ENCODE results near the gene NBEAL2. TPM values are rescaled to one million over a fixed set of nuclear protein-coding genes. Genes with fewer than 3 reads are reported as not detected.

NBEAL2 gene
- total and polyA plus RNA-seq, 2 of the 4 experiments (the other 2 are of a cell fraction), result 2.2 to 12.5 TPM

DNA sequence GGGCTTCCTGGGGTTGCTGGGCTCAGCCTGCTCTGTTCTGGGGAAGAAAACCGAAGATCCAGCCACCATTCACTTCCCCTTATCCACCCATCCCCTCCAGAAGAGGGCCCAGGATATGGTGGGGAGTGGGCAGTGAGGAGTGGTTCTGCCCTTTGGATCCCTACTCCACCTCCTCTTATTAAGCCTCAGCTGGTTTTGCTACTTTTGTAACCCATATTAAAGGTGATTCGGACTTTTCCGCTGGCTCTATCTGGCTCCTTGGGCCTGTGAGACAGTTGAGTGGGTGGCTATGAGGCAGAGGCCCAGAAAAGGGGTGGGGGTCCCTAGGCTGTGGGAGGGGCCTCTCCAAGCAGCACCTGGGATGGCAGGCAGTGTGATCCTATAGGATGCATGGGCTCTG lies 33.8 kb downstream of the NBEAL2 start:
- Histone ChIP-seq H3K56ac (ENCODE audit: extremely low read depth, insufficient read depth, low read length) (no peak overlapping the region), H3K4me3 (ENCODE audit: insufficient read depth, low read depth, low read length) (no peak overlapping the region), H3K4me2 (ENCODE audit: low read depth, low read length) (no peak overlapping the region), H2BK120ac (ENCODE audit: low read depth, low read length) (no peak overlapping the region), H3K27ac (ENCODE audit: insufficient read depth, low read length) (no peak overlapping the region), H2BK5ac (ENCODE audit: low read depth, low read length, poor library complexity, severe bottlenecking) (no peak overlapping the region), H3K14ac (replicated peaks; ENCODE audit: low read depth, low read length) (no peak overlapping the region), H4K20me1 (ENCODE audit: insufficient read depth, low read length) (peaks cover 16% of the 10 kb centered on the region), H2AK5ac (ENCODE audit: low read depth, low read length) (no peak overlapping the region), H3K36me3 (ENCODE audit: control insufficient read depth, insufficient read depth, low read length) (peaks cover 15% of the 10 kb centered on the region), H4K8ac (ENCODE audit: low read depth in 2 of 2, low read length in 2 of 2) (no peak overlapping the region), H3K9me1 (ENCODE audit: insufficient read depth, low read length) (peaks cover 34% of the 10 kb centered on the region), H3K23ac (ENCODE audit: low read depth, low read length) (no peak overlapping the region), H2BK15ac (ENCODE audit: low read depth, low read length) (no peak overlapping the region), H3K27me3 (ENCODE audit: control insufficient read depth, insufficient read depth, low read length) (no peaks in the 10 kb centered on the region), H3K4me1 (ENCODE audit: control insufficient read depth, insufficient read depth, low read length) (peaks cover 24% of the 10 kb centered on the region), H3K9me3 (ENCODE audit: control insufficient read depth, insufficient read depth, low read length) (no peaks in the 10 kb centered on the region), H3K9ac (ENCODE audit: low read depth, low read length) (no peak overlapping the region), H3K18ac (ENCODE audit: low read depth, low read length) (no peak overlapping the region), H3K79me1 (ENCODE audit: low read depth in 1 of 2, low read length in 2 of 2) (peaks cover 11 to 42% of the 10 kb centered on the region in 2 experiments), H4K91ac (ENCODE audit: insufficient read depth, low read depth, low read length) (no peak overlapping the region), H2AK9ac (replicated peaks; ENCODE audit: low read depth, low read length, poor library complexity) (no peak overlapping the region), H2AFZ (replicated peaks; ENCODE audit: low read length, poor library complexity) (no peak overlapping the region), H4K5ac (ENCODE audit: low read depth, low read length) (no peak overlapping the region), H2BK20ac (ENCODE audit: low read depth, low read length) (no peak overlapping the region), H3K4ac (ENCODE audit: low read depth, low read length) (no peak overlapping the region)
- TF ChIP-seq MAFK (IDR thresholded peaks at IDR 0.05; ENCODE audit: low read depth, low read length) (no peak), NFE2L2 (IDR thresholded peaks at IDR 0.05; ENCODE audit: low read depth, low read length) (no peak), MXI1 (IDR thresholded peaks at IDR 0.05; ENCODE audit: borderline replicate concordance, low read depth, low read length) (no peak), RAD21 (IDR thresholded peaks at IDR 0.05; ENCODE audit: low read length) (no peak), MAZ (IDR thresholded peaks at IDR 0.05; ENCODE audit: borderline replicate concordance, low read depth, low read length) (no peak), CHD1 (IDR thresholded peaks at IDR 0.05; ENCODE audit: low read depth, low read length) (no peak), CEBPB (IDR thresholded peaks at IDR 0.05; ENCODE audit: low read depth, low read length) (no peak), BHLHE40 (IDR thresholded peaks at IDR 0.05; ENCODE audit: low read depth, low read length) (no peak), SMC3 (IDR thresholded peaks at IDR 0.05; ENCODE audit: low read depth, low read length) (no peak), RCOR1 (IDR thresholded peaks at IDR 0.05; ENCODE audit: insufficient replicate concordance, low read length) (no peak), FOS (IDR thresholded peaks at IDR 0.05; ENCODE audit: low read depth, low read length) (no peak), POLR2A (IDR thresholded peaks at IDR 0.05; ENCODE audit: low read depth, low read length) (no peak)
- TF ChIP-seq, protein P1, sequence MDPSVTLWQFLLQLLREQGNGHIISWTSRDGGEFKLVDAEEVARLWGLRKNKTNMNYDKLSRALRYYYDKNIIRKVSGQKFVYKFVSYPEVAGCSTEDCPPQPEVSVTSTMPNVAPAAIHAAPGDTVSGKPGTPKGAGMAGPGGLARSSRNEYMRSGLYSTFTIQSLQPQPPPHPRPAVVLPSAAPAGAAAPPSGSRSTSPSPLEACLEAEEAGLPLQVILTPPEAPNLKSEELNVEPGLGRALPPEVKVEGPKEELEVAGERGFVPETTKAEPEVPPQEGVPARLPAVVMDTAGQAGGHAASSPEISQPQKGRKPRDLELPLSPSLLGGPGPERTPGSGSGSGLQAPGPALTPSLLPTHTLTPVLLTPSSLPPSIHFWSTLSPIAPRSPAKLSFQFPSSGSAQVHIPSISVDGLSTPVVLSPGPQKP (IDR thresholded peaks at IDR 0.05; ENCODE audit: borderline replicate concordance, low read depth, low read length), result no peak
- TF ChIP-seq, protein P2, sequence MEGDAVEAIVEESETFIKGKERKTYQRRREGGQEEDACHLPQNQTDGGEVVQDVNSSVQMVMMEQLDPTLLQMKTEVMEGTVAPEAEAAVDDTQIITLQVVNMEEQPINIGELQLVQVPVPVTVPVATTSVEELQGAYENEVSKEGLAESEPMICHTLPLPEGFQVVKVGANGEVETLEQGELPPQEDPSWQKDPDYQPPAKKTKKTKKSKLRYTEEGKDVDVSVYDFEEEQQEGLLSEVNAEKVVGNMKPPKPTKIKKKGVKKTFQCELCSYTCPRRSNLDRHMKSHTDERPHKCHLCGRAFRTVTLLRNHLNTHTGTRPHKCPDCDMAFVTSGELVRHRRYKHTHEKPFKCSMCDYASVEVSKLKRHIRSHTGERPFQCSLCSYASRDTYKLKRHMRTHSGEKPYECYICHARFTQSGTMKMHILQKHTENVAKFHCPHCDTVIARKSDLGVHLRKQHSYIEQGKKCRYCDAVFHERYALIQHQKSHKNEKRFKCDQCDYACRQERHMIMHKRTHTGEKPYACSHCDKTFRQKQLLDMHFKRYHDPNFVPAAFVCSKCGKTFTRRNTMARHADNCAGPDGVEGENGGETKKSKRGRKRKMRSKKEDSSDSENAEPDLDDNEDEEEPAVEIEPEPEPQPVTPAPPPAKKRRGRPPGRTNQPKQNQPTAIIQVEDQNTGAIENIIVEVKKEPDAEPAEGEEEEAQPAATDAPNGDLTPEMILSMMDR (conservative IDR thresholded peaks at IDR 0.05; ENCODE audit: low read depth, low read length), result no peak
- ATAC-seq (ENCODE audit: low read depth) (no peak), DNase-seq (no peak)
- CTCF ChIA-PET, result no interaction called here
- POLR2A ChIA-PET (ENCODE audit: unreplicated experiment), result no interaction called here
- dilution Hi-C loops (cut with HindIII; ENCODE audit: low sequenced_read_pairs, unreplicated experiment), result no loop called here
- in situ Hi-C loops (cut with MboI; ENCODE audit: low sequenced_read_pairs), result no loop called here
- WGBS, 2 experiments (ENCODE audit: extremely low coverage in 2 of 2, insufficient read length in 1 of 2), result no CpG with 5 or more reads among the region's 3 CpGs
- intact Hi-C loops (cut with micrococcal nuclease), result no loop called here
- no TSS peak for BruUV-seq (replicated peaks)
